Airway epithelial cell (primary cell): Measurements from ENCODE around the gene LRRTM1. TPM values are rescaled to one million over a fixed set of nuclear protein-coding genes. Genes with fewer than 3 reads are reported as not detected.

Experiments used
- total RNA-seq: library from RNA; depleted of rRNA; stranded (reverse); fragments of >200 nt; gene quantifications from 2 replicates; pipeline ENCODE4 v1.2.3, GENCODE V29; 2015

The LRRTM1 gene
- not detected in 2 replicates for total RNA-seq

DNA sequence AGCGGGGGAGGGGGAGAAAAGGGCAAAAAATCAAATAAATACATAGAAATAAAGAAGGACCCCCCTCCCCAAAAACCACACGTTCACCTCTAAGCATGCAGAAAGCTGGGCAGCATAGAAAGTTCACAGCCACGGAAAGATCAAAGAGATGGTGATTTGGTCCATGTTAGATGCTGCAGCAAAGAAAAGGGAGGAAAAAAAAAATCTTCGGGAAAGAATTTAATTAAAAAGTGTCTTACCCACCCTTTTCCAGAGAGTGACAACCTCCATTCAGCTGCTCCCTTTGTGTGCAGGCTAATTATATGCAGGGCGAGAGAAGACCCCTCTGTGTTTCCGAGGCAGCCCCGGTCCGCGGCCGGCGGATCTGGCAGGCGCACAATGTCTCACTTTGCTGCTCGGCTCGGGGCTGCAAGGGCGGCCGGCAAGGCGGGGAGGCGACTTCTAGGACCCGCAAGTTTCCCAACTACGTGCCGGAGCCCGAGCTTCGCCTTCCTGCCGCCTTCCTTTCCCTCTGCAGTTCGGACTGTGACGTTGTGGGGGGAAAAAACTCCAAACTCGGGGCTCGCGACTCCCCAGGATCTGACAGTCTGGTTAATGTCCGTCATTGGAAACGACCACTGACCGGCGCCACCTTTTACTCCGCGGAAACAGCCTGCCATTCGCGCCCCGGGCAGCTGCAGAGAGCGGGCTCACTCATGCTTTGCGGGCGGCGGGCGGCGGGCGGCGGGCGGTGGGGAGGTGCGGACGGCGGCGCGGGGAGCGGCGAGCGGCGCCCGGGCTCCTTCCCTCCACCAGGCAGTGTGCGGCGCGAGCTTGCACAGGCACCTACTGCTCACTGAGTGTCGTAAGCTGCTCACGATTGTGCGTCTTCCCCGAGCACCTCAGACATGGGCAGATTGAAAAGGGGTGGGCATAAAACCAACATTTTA lies at the start of gene LRRTM1:
Gene LRRTM1, minus strand, starts transcription at position 844 of the 929 bp plus-strand sequence. CDS start 933 bp downstream, outside the sequence.

